Kidney epithelial cell (primary cell): ENCODE measurements around the gene GPD1. TPM values are rescaled to one million over a fixed set of nuclear protein-coding genes. Genes with fewer than 3 reads are reported as not detected.

Experiments
- DNase-seq: peaks from one replicate; pipeline ENCODE4 v3.0.0-alpha.2; 2010; ENCODE audit warnings: low read depth
- H3K27me3 ChIP-seq: 2 replicates; pipeline ENCODE4 v1.6.0; 2011; ENCODE audit warnings: low read length; ENCODE audit not compliant: control insufficient read depth, insufficient read depth
- H3K36me3 ChIP-seq: 2 replicates; pipeline ENCODE4 v1.5.1; 2011; ENCODE audit warnings: low read length; ENCODE audit not compliant: control insufficient read depth, insufficient read depth
- H3K4me3 ChIP-seq: 2 replicates; pipeline ENCODE4 v1.5.1; 2011; ENCODE audit warnings: low read depth, mild to moderate bottlenecking, control low read depth, low read length
- total RNA-seq: library from RNA; depleted of rRNA; stranded (reverse); fragments of >200 nt; gene quantifications from 2 replicates; pipeline ENCODE4 v1.2.3, GENCODE V29; 2015
- TF ChIP-seq, protein P1 (sequence below): IDR thresholded peaks from 2 replicates; pipeline ENCODE4 v1.5.1; 2011; ENCODE audit warnings: mild to moderate bottlenecking, moderate library complexity, low read length, control low read depth, inconsistent platforms; ENCODE audit not compliant: insufficient read depth, poor library complexity, severe bottlenecking

The GPD1 gene
- total RNA-seq, 1 donor from 2014 or later: 0.04 TPM

DNA sequence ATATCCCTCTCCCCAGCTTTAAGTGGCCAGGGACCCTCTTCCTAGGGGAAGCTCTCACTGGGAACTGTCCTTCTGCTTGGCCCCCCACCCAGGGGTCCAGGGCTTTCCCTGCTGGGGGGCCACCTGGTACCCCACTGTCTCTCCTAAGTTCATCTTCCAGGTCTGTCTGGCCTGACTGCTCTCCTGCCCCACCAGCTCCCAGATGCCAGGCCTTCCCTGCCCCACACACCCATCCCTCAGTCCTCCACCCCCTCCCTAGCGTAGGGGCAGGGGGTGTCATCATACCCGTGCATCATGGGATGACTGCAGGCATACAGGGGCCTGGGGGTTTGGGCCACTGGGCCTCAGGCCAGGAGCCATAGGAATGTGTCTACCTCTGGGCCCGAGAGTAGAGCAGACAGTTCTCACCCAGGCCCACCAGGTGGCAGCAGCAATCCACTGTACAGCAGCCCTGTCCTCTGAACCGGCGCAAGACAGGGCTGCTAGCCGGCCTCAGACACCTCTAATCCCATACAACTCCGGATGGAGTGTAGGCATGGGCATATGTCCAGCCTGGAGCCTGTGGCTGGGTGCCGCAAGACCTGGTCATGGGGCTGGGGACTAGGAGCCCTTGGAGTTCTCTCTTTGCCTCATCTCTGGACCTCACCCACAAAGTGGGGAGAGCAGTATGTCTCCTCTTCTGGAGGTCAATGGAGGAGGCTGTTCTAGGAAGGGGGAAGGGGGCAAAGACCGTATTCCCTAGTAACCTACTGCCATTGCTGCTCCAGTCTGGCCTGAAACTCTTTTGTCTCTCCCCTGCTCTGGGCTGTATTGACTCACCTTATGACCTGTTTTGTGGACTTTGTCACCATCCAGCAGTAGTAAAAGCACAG lies 28.6 kb upstream of the GPD1 start:
- no peak overlapping the region for H3K4me3 ChIP-seq
- DNase-seq: no peak
- H3K27me3 ChIP-seq: no peaks in the 10 kb centered on the region
- no peaks in the 10 kb centered on the region for H3K36me3 ChIP-seq
- TF ChIP-seq, protein P1, sequence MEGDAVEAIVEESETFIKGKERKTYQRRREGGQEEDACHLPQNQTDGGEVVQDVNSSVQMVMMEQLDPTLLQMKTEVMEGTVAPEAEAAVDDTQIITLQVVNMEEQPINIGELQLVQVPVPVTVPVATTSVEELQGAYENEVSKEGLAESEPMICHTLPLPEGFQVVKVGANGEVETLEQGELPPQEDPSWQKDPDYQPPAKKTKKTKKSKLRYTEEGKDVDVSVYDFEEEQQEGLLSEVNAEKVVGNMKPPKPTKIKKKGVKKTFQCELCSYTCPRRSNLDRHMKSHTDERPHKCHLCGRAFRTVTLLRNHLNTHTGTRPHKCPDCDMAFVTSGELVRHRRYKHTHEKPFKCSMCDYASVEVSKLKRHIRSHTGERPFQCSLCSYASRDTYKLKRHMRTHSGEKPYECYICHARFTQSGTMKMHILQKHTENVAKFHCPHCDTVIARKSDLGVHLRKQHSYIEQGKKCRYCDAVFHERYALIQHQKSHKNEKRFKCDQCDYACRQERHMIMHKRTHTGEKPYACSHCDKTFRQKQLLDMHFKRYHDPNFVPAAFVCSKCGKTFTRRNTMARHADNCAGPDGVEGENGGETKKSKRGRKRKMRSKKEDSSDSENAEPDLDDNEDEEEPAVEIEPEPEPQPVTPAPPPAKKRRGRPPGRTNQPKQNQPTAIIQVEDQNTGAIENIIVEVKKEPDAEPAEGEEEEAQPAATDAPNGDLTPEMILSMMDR: peak; percentile 87

DNA sequence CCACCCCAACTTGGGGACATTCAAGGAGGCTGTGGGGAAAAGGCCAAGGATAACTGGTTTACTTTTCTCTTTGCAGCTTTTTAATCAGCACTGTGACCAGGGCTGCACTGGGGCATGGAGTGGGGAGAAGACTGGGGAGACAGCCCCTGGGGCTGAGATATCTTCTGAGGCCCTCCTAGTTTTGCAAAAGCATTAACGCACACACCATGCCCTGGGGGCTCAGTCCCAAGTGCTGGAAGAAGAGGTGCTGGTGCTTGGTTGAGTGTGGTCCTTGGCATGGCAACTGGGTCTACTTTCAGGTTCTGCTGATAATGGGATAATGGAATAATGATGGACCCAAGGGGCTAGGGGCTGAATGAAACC lies 28.0 kb upstream of the GPD1 start:
- TF ChIP-seq, protein P1: no peak
- Histone ChIP-seq H3K36me3 (no peaks in the 10 kb centered on the region), H3K4me3 (no peak overlapping the region), H3K27me3 (no peaks in the 10 kb centered on the region)
- DNase-seq: no peak

GRCh38 chr12:50077099-50077498 lies 26.7 kb upstream of the GPD1 start:
- H3K4me3 ChIP-seq: no peak overlapping the region
- H3K27me3 ChIP-seq: peaks cover 3% of the 10 kb centered on the region
- TF ChIP-seq, protein P1: no peak
- H3K36me3 ChIP-seq: no peaks in the 10 kb centered on the region
- DNase-seq: no peak

DNA sequence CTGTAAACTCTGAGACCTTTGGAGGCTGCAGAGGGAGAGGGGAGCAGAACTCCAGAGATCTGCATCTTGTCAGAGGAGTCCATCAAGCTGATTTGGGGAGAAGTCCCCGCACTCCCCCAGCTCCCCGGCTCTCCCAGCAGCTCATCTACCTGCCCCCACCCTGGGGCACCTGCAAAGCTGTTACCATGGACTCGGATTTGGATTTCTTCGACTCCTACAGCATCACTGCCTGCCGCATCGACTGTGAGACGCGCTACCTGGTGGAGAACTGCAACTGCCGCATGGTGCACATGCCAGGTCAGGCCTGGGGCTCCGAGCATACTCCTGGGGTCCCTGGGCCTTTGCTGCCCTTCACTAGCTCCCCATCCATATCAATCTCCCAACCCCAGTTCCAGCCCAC lies 25.5 kb upstream of the GPD1 start:
- TF ChIP-seq, protein P1: no peak
- DNase-seq: no peak
- no peaks in the 10 kb centered on the region for H3K36me3 ChIP-seq
- peaks cover 3% of the 10 kb centered on the region for H3K27me3 ChIP-seq
- H3K4me3 ChIP-seq: no peak overlapping the region

GRCh38 chr12:50079771-50080170 lies 24.0 kb upstream of the GPD1 start:
- peaks cover 3% of the 10 kb centered on the region for H3K27me3 ChIP-seq

More at GRCh38 chr12:50079771-50080170, 24.0 kb upstream of the GPD1 start:
- Histone ChIP-seq H3K36me3 (no peaks in the 10 kb centered on the region), H3K4me3 (no peak overlapping the region)
- DNase-seq: no peak
- TF ChIP-seq, protein P1: no peak
